ENCODE measurements around the gene PLCL2. TPM values are rescaled to one million over a fixed set of nuclear protein-coding genes. Genes with fewer than 3 reads are reported as not detected.

PLCL2 gene
- total RNA-seq, 4 donors from 2014 or later: 1.4 to 4.5 (median 3.9) TPM

DNA sequence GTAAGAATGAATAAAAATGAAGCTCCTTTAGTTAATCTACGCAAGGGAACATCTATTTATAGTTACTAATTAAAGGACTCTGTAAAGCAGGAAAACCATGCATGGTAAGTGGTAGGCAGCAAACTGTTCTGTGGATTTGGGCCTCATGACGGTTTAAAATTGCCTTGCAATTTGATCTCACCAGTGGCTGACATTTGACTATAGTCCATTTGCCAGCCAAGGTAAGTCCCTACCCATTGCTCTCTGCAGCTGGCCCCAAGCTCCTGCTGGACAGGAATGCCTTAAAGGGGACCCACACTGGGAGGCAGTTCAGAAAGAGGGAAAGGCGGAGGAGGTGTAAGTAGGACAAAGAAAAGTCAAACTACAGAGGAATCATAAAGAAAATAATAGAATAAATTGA lies 203.3 kb downstream of the PLCL2 start:
- no peak for TF ChIP-seq POLR2A (IDR thresholded peaks at IDR 0.05)
- TF ChIP-seq, protein P1, sequence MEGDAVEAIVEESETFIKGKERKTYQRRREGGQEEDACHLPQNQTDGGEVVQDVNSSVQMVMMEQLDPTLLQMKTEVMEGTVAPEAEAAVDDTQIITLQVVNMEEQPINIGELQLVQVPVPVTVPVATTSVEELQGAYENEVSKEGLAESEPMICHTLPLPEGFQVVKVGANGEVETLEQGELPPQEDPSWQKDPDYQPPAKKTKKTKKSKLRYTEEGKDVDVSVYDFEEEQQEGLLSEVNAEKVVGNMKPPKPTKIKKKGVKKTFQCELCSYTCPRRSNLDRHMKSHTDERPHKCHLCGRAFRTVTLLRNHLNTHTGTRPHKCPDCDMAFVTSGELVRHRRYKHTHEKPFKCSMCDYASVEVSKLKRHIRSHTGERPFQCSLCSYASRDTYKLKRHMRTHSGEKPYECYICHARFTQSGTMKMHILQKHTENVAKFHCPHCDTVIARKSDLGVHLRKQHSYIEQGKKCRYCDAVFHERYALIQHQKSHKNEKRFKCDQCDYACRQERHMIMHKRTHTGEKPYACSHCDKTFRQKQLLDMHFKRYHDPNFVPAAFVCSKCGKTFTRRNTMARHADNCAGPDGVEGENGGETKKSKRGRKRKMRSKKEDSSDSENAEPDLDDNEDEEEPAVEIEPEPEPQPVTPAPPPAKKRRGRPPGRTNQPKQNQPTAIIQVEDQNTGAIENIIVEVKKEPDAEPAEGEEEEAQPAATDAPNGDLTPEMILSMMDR (IDR thresholded peaks at IDR 0.05): no peak
- WGBS, 2 donors: 74 to 82% methylated on average over 3 of the region's 3 CpGs
- no peak overlapping the region for H3K4me3 ChIP-seq (ENCODE audit: low read depth, poor library complexity, severe bottlenecking)
- DNase-seq (ENCODE audit: low spot score in 2 of 2): no peak
- intact Hi-C loops (cut with DNase I; ENCODE audit: low total_unique reads): no loop called here

DNA sequence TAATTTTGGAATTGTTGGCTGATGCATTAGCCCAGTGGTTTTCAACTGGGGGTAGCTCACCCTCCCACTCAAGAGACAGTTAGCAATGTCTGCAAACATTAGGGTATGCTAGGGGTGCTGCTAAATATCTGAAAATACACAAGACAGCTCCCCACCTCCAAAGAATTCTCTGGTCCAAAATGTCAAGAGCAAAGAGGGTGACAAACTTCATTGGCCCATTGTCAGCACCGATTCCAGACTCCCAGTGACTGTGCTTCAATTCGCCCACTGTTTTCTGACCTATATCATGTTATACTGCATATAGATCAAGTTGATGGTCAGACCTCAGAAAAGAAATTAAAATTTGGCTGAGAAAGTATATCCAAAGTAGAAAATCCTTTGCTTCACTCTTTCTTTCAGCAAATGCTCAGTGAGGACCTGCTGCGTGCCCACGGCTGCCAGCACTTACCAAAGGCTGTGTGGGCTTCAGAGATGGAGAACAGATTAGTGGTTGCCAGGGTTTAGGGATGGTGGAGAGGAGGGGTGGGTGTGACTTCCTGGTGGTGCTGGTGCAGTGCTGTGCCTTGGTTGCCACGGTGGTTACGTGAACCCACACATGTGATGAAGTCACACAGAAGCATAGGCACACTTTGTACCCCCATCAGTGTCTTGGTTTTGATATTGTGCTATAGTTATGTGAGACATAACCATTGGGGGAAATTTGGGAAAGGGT lies 204.0 kb downstream of the PLCL2 start:
- no peak for DNase-seq (ENCODE audit: low spot score in 2 of 2)
- no peak overlapping the region for H3K4me3 ChIP-seq (ENCODE audit: low read depth, poor library complexity, severe bottlenecking)
- 85 to 87% methylated on average over 6 of the region's 6 CpGs for WGBS, 2 donors
- no peak for TF ChIP-seq POLR2A (IDR thresholded peaks at IDR 0.05)
- TF ChIP-seq, protein P1 (IDR thresholded peaks at IDR 0.05): no peak
- intact Hi-C loops (cut with DNase I; ENCODE audit: low total_unique reads): no loop called here

DNA sequence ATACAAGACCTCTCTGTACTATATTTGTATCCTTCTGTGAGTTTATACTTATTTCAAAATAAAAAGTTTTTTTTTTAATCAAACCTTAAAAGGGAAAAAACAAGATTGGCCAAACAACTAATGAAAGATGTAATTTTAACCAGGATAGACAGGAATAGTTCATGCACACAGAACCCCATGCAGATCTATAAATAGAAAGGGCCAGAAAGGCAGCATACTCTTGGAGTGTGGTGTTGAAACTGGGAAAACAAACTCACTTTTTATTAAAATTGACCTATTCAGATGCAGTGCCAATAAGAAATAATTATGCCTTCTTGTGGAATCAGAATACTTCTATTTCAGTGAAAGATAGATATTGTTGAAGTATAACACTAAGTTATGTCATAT lies 204.6 kb downstream of the PLCL2 start:
- intact Hi-C loops (cut with DNase I; ENCODE audit: low total_unique reads): no loop called here
- H3K4me3 ChIP-seq (ENCODE audit: low read depth, poor library complexity, severe bottlenecking): no peak overlapping the region
- no peak for DNase-seq (ENCODE audit: low spot score in 2 of 2)
- TF ChIP-seq, protein P1 (IDR thresholded peaks at IDR 0.05): no peak
- no peak for TF ChIP-seq POLR2A (IDR thresholded peaks at IDR 0.05)

DNA sequence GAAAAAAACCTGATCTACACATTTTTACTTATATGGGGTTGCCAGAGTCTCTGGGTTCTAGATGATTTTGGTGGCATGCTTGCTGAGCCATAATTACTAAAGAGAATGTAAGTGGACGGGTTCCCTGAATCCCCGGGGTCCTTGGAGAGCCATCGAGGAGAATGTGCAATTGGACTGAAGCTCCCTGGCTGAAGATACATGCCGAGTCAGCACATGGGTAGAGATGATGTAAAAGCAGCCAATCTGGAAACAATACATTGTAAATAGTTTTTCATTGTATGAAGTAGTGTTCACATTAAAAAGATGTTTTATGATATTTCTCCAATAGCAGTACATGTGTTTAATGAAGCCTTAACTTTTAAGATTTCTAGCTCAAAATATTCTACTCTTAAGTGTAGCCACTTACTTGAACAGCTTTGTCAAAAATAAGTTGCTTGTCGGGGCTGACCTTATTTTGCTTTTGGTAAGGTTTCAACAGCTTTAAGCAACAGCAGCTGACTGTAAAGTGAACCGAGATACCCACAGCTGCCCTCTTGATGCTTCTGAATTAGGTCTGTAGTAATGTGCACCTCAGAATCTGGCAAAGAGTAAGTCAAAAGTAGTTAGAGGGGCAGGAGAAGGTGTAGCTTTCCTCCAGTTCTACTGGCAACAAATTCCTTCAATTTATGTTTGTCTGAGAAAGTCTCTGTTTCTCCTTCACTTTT lies 205.7 kb downstream of the PLCL2 start:
- no peak for DNase-seq (ENCODE audit: low spot score in 2 of 2)
- intact Hi-C loops (cut with DNase I; ENCODE audit: low total_unique reads): no loop called here
- 62 to 67% methylated on average over 6 of the region's 6 CpGs for WGBS, 2 donors
- no peak overlapping the region for H3K4me3 ChIP-seq (ENCODE audit: low read depth, poor library complexity, severe bottlenecking)
- TF ChIP-seq POLR2A (IDR thresholded peaks at IDR 0.05): no peak

DNA sequence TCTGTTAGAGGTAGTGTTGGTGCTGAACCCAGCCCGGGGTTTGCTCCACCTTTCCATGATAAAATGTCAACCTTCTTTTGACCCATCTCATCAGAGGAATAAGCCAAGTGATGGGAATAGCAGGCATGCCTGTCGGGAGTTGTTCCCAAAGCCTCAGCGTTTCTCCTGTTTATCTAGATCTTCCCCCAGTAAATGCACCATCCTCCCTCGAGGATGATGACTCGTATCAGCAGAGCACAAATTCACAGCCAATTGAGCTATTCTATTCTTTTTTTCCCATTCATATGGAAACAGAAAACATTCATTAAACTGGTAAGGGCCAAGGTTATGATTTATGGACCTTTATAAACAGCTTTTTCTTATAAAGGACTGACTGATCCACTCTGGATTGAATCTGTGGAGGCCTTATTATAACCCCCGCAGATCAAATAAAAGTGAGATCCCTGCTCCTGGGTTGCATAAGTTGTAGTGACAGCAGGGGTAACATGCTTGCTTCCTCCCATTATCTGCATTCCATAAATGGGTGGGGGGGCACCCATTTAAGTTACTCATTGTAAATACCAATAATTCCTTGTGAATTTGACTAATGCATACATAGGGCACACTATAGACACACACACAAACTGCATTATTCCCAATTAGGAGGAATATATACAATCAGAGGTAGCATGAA lies 207.3 kb downstream of the PLCL2 start:
- DNase-seq (ENCODE audit: low spot score in 2 of 2): no peak
- no peak for TF ChIP-seq POLR2A (IDR thresholded peaks at IDR 0.05)
- TF ChIP-seq, protein P1 (IDR thresholded peaks at IDR 0.05): no peak
- 55 to 69% methylated on average over 6 of the region's 6 CpGs for WGBS, 2 donors
- no peak overlapping the region for H3K4me3 ChIP-seq (ENCODE audit: low read depth, poor library complexity, severe bottlenecking)
- intact Hi-C loops (cut with DNase I; ENCODE audit: low total_unique reads): no loop called here

DNA sequence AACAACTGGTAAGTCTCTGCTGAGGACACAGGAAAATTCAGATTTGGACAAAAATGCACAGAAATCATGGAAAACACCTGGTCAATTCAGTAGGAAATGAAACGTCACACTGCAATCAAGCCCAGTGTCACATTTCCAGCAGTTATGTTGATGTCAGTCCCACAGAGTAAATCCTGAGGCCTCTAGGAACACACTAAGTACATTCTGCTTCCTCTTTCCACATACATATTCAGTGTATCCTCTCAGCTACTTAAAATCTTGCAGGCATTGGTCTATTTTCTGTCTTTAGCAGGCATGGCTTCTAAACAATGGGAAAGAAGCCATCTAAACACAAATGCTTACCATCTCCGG lies 207.8 kb downstream of the PLCL2 start:
- WGBS, 2 donors: 73 to 84% methylated on average over 2 of the region's 2 CpGs
- no peak overlapping the region for H3K4me3 ChIP-seq (ENCODE audit: low read depth, poor library complexity, severe bottlenecking)
- no peak for TF ChIP-seq POLR2A (IDR thresholded peaks at IDR 0.05)
- TF ChIP-seq, protein P1 (IDR thresholded peaks at IDR 0.05): no peak

More for the DNA sequence above, 207.8 kb downstream of the PLCL2 start:
- DNase-seq (ENCODE audit: low spot score in 2 of 2): no peak
- intact Hi-C loops (cut with DNase I; ENCODE audit: low total_unique reads): no loop called here
